Activated CD8-positive, alpha-beta memory T cell treated with anti-CD3 and anti-CD28 coated beads, Interleukin-2, amount 50 U/mL, for 24 hours (primary cell): ENCODE measurements around the gene NLRP6.
"Not testable (repeated sequence)": the region's sequence is repeated elsewhere in the genome, so short reads cannot be mapped to it uniquely, and the experiment has no call there.

Source experiments
- DNase-seq: peaks from one replicate; pipeline ENCODE4 v3.0.0-alpha.2; 2020; ENCODE audit errors: extremely low read depth

NLRP6 gene

DNA sequence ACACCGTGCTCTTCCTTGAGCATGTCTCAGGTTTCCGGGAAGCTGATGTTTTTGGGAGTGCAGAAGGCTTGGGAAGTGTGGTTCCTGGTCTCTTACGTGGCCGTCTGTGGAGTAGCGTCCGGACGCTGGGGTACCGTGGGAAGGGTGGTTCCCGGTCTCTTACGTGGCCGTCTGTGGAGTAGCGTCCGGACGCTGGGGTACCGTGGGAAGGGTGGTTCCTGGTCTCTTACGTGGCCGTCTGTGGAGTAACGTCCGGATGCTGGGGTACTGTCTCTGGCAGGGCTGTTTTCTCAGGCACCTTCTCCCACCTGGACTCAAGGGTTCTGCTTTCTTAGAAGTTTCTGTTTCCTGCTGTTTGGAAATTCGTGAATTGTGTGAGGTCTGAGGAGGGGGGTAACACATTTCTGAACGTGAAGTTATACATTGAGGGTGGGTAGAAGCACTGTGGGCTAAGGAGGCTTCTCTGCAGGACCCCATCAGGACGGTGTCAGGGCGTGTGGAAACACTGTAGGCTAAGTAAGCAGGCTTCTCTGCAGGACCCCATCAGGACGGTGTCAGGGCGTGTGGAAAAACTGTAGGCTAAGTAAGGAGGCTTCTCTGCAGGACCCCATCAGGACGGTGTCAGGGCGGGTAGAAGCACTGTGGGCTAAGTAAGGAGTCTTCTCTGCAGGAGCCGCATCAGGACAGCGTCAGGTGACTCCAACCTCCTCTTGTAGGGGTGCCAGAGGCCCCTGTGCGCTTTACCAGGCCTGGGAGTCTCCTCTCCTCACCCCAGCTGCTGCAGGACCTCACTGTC is 47.8 kb downstream of the NLRP6 start:
- DNase-seq, result no peak

DNA sequence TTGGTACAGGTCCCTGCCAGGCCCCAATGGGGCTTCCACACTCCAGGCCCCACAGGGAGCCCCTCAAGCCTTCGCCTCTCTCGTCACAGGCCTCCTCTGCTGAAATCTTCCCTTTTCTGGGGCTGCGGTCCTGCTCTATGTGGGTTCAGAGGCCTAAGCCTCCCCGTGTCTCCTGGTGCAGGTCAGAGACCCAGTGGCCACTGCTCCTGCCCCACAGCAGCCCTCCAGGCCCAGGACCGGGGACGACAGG is 48.3 kb downstream of the NLRP6 start:
- no peak for DNase-seq

DNA sequence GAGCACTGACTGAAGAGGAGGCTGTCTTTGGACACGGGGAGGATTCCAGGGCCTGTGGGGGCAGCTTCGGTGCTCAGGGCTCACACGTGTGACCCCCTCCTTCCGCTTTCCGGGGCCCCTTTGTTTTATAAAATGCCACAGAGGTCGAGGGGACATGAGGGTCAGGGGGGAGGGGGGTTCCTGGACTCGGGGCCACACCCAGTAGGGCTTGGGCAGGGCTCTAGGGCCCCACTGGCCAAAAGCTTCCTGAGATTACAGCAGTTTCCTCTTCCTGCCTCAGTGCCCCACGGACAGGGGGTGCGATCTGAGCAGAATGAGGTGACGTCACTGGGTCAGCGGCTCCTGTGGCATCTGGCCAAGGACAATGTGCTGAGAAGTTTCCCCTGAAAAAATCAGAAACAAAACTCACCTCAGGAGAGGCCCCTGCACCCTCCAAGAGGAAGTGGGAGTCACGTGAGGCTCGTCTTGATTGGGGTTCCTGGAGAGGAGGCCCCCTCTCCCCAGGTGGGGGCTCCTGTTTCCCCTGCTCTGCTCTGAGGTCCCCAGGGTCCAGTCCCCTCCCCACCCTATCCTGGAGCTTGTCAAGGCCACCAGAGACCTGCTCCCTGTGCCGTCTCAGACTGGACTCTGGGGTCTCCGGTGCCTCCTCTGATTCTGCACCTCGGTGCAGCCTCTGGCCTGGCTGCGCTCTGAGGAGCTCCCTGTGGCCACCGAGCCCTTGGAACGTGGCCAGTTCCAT is 48.8 kb downstream of the NLRP6 start:
- no peak for DNase-seq

GRCh38 chr11:327581-327923 is 49.3 kb downstream of the NLRP6 start:
- no peak for DNase-seq

GRCh38 chr11:328012-328411 is 49.8 kb downstream of the NLRP6 start:
- no peak for DNase-seq

- DNase-seq, result not testable (repeated sequence)
These were observed 50.4 kb downstream of the NLRP6 start for GRCh38 chr11:328516-329100.

DNA sequence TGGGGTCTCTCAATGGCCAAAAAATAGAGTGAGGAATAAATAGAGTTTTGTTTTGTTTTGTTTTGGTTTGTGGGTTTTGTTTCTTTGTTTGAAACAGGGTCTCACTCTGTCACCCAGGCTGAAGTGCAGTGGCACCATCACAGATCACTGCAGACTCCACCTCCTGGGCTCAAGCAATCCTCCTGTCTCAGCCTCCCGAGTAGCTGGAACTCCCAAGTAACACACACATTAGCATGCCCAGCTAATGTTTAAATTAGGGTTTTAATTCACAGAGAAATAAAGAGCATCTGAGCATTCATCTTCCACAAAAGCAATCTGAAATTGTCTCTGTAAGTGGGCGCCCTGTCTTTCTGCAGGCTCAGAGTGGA is 51.7 kb downstream of the NLRP6 start:
- DNase-seq, result no peak

GRCh38 chr11:330307-330693 is 52.1 kb downstream of the NLRP6 start:
- DNase-seq, result no peak

DNA sequence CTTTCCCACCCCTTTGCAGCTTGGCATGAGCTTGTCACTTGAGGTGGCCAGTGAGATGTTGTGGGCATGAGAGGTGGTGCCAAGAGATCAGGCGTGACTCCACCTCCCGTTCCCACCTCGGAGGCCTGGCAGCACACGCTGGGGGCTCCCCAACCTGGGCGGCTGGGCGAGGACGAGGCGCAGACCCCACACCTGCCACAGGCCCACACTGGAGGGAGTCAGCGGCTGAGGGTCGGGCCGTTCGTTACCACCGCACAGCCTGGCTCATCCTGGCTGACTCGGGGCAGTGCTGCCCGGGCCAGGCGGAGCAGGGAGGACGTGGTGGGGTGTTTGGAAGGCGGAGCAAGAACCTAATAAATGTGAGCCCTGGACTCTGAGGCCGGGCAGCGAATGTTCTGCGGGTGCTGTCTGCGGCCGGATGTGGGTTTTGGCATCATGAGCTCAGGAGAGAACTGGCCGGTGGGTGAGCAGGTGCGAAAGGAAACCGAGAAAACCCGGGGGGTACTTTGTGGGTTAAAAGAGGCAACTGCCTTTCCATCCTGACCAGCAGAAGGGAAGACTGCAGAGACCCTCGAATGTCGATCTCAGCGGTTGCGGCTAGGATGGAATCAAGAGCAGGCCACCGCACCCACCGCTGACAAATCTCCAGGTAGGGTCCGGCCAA is 52.6 kb downstream of the NLRP6 start:
- no peak for DNase-seq

GRCh38 chr11:331358-332060 is 53.3 kb downstream of the NLRP6 start:
- DNase-seq, result no peak

DNA sequence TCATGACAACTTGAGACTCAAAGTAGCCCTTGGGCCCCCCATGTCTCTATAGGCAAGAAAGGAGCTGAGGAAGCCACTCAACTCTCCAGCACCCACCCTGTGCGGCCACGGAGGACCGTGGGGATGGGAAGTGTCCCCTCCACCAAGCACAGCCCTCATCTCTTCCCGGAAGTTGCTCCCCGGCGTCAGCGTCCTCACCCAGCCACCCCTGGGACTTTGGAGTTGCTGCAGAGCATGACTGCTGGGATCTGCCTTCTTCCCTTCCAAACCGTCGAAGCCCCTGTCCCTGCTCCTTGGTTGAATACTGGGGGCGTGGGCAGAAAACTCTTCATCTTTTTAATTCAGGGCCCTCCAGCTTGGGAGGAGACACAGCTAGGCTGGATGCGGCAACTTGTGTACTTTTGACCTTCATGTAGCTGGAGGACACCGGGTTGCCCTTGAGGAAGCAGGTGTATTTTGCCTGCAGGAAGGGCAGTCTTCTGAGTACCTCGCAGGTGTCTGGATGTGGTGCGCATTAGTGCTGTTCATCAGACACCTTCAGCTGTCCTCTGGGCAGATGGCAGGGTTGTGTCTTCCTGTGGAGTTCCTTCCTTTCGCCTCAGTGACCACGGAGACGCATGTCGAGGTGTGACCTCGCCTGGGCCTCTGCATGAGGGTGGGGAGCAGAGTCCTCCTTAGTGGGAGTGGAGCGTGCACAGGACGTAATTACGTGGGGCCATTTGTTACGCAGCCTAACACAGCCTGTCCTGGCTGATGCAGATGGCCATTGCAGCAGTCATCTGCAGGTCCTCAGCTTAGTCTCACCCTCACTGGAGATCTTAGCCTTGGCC is 54.7 kb downstream of the NLRP6 start:
- no peak for DNase-seq

DNA sequence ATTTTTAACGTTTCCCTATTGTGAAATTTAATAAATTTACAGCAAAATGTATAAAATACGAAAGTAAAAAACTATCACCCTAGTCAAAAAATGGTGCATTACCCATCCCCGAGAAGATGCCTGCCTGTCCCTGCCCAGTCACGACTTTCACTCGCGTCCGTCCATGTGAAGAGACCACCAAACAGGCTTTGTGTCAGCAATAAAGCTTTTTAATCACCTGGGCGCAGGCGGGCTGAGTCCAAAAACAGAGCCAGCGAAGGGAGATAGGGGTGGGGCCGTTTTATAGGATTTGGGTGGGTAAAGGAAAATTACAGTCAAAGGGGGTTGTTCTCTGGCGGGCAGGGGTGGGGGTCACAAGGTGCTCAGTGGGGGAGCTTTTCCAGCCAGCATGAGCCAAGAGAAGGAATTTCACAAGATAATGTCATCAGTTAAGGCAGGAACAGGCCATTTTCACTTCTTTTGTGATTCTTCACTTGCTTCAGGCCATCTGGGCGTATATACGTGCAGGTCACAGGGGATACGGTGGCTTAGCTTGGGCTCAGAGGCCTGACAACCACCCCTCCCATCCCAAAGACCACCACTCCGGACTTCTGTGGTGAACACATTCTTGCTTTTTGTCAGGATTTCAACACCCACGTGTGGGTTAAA is 55.5 kb downstream of the NLRP6 start:
- DNase-seq, result not testable (repeated sequence)

- no peak for DNase-seq
These were observed 56.2 kb downstream of the NLRP6 start for GRCh38 chr11:334264-334994.
